ENCODE results near the gene MYOM3.

Gene MYOM3

DNA sequence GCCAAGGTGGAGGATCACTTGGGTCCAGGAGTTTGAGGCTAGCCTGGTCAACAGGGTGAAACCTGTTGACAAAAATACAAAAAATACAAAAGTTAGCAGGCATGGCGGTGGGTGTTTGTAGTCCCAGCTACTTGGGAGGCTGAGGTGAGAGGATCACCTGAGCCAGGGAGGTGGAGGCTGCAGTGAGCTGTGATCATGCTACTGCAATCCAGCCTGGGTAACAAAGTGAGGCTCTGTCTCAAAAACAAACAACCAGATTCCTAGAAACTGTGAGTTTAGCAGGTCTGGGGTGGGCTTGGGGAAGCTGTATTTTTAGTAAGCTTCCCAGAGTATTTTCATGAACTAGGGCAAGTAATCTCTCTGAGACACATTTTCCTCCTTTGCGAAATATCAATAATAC, 5.2 kb upstream of the MYOM3 start:
- TF ChIP-seq, protein P1, sequence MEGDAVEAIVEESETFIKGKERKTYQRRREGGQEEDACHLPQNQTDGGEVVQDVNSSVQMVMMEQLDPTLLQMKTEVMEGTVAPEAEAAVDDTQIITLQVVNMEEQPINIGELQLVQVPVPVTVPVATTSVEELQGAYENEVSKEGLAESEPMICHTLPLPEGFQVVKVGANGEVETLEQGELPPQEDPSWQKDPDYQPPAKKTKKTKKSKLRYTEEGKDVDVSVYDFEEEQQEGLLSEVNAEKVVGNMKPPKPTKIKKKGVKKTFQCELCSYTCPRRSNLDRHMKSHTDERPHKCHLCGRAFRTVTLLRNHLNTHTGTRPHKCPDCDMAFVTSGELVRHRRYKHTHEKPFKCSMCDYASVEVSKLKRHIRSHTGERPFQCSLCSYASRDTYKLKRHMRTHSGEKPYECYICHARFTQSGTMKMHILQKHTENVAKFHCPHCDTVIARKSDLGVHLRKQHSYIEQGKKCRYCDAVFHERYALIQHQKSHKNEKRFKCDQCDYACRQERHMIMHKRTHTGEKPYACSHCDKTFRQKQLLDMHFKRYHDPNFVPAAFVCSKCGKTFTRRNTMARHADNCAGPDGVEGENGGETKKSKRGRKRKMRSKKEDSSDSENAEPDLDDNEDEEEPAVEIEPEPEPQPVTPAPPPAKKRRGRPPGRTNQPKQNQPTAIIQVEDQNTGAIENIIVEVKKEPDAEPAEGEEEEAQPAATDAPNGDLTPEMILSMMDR (IDR thresholded peaks at IDR 0.05; ENCODE audit: low read depth, low read length, missing control alignments), result no peak
- no peak for DNase-seq (ENCODE audit: low read depth)
- H3K4me3 ChIP-seq (ENCODE audit: low read depth, low read length), result no peak overlapping the region

DNA sequence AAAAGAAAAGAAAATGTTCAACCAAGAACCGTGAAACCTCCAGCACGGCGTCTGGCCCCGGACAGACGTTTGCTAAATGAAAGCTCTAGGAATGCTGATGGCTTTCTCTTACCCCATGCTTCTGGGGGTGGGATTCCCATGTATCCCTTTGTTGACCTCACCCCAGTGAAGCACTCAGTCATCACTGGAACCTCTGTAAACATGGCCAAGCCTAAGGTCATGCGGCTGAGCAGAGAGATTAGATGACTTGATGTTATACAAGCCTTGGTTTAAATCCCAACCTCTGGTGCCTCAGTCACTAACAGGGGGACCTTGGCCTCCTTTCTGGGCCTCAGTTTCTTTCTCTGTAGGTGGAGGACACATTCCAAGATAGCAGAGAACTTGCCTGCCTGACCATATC, 2.8 kb upstream of the MYOM3 start:
- no peak overlapping the region for H3K4me3 ChIP-seq (ENCODE audit: low read depth, low read length)
- no peak for DNase-seq (ENCODE audit: low read depth)
- TF ChIP-seq, protein P1 (IDR thresholded peaks at IDR 0.05; ENCODE audit: low read depth, low read length, missing control alignments), result no peak

DNA sequence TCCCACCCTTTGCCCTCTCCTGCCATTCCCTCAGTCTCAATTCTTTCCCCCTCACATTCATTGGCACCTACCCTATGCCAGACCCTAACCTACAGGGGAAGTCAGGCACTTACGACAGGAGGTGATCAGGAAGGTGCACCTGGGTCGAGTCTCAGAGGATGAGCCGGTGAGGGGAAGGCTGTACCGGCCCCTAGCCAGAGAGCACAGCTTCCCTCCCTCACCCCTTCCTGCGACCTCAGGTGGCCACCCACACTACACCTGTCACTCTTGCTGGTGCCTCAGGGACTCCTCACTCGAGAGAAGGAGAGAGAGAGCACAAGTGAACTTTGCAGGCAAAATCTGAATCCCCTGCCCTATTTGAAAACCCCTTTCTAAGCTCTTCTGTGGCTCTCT, 1.7 kb upstream of the MYOM3 start:
- H3K4me3 ChIP-seq (ENCODE audit: low read depth, low read length), result no peak overlapping the region
- no peak for DNase-seq (ENCODE audit: low read depth)
- TF ChIP-seq, protein P1 (IDR thresholded peaks at IDR 0.05; ENCODE audit: low read depth, low read length, missing control alignments), result no peak

DNA sequence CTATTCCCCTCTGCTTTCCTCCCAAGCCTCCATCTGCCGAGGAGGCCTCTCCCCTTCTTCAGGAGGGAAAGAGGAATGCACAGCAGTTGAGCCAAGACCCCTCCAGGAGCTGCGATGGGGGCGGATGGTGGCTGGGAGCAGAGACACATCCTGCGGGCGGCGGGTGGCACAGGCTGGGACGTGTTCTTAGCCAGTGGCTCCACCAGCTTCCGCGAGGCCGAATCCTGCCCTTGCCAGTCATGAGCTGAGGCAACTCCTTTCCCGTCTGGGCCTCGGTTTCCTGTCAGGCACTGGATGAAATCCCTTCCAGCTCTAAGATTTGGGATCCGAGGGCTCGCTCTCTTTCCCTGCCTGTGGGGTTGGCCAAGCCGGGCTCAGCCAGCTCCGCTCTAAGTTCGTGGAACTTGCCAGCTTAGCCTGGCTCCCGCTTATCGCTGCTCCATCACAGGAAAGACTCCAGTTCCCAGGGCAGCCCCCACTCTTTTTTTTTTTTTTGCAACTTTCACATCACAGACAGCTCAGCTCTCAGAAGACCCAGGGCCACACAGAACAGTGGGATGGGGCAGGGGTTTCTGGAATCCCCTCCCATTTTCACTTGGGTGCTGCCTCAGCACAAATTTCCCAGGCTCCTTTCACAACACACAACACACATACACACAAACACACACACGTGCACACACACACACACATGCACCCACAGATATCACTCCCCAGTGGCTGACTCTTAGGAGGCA, 506 bp downstream of the MYOM3 start:
- H3K4me3 ChIP-seq (ENCODE audit: low read depth, low read length), result no peak overlapping the region
- no peak for DNase-seq (ENCODE audit: low read depth)
- TF ChIP-seq, protein P1 (IDR thresholded peaks at IDR 0.05; ENCODE audit: low read depth, low read length, missing control alignments), result no peak

DNA sequence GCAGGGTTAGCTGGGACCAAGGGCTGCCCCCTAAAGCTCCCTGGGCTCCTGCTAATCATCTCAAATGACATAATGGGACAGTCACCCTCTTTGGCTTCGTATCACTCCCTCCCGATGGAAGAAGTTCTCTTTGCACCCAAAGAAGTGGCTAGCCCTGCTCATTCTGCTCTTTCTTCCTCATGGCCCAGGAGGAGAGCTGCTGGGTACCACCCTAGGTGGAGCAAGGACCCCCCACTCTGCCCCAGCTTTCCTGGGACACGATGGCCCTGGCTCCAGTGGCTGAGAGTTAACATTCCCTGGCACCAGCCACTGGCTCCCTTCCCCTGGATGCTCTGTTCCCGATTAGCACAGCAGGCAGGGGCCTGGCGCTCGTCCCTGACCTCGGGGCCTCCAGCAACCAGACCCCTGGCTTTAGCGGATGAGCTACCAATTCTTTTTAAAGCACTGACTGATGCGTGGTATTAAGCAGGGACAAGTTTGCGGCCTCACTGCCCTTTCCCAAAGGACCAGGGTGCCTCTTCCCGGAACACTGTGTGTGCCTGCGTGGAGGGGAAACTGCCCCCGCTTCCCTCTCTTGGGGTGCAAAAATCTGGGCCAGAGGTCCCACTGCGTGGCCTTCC, 1.2 kb downstream of the MYOM3 start:
- no peak for DNase-seq (ENCODE audit: low read depth)
- TF ChIP-seq, protein P1 (IDR thresholded peaks at IDR 0.05; ENCODE audit: low read depth, low read length, missing control alignments), result no peak
- H3K4me3 ChIP-seq (ENCODE audit: low read depth, low read length), result no peak overlapping the region

DNA sequence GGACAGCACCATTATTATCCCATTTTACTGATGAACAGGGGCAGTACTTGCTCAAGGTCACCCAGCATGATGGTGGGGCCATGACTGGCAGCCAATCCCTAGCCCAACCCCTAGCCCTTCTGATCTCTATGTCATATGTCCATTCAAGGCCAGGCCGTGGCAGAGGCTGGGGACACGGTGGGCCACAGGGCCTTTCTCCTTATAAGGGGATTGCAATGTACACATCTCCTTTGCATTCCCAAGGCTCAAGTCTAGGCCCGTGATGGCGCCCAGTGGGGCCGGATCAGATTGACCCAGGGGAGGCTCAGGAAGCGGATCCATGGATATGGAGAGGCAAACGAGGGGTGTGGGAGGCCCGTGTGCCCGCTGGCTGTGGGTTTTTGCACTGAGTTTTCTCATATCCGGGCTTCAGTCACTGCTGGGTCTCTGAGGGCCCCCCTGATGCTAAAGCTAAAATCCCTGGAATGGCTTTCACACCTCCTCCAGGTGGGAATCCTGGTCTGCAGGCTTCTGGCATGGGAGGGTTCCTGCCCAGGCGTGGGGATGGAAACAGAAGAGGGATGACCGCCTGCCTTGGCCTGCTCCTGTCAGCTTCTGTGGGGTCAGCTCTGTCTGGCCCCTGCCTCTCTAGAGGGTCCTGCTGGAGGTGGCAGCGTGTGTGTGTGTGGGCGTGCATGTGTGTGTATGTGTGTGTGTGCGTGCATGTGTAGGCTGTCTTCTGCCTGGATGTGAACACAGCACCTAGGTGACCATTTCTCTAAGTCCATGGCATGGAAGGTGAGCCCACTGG, 2.1 kb downstream of the MYOM3 start:
- DNase-seq (ENCODE audit: low read depth), result no peak
- TF ChIP-seq, protein P1 (IDR thresholded peaks at IDR 0.05; ENCODE audit: low read depth, low read length, missing control alignments), result no peak
- no peak overlapping the region for H3K4me3 ChIP-seq (ENCODE audit: low read depth, low read length)
